CD14-positive monocyte (primary cell): ENCODE results near the gene CPOX. TPM values are rescaled to one million over a fixed set of nuclear protein-coding genes. Genes with fewer than 3 reads are reported as not detected.

Experiments
- DNase-seq, 3 donors: peaks; one replicate each; pipeline ENCODE4 v3.0.0-alpha.2; 2011 to 2022
- H2AFZ ChIP-seq: 2 replicates; pipeline ENCODE4 v1.6.0; 2012; ENCODE audit warnings: mild to moderate bottlenecking, low read depth, low read length, inconsistent platforms; ENCODE audit not compliant: insufficient read depth, poor library complexity, severe bottlenecking
- H3K27ac ChIP-seq, 2 donors: 1 replicate in 1 of 2; 2 replicates in 1 of 2; pipeline ENCODE4 v1.5.1; 2012 to 2013; ENCODE audit warnings: low read length in 2 of 2, control low read depth in 1 of 2, inconsistent platforms in 1 of 2, low read depth in 1 of 2, mild to moderate bottlenecking in 1 of 2
- H3K27me3 ChIP-seq, 2 donors: one replicate each; pipeline versions ENCODE4 v1.6.0 to v1.6.1; 2011 to 2013; ENCODE audit warnings: low read length in 2 of 2; ENCODE audit not compliant: control insufficient read depth in 2 of 2, insufficient read depth in 2 of 2
- H3K36me3 ChIP-seq, 2 donors: replicated peaks in 1 of 2; 1 replicate in 1 of 2; 2 replicates in 1 of 2; pipeline versions ENCODE4 v1.5.1 to v1.6.1; 2012 to 2013; ENCODE audit warnings: low read length in 2 of 2, control low read depth in 1 of 2, inconsistent platforms in 1 of 2, mild to moderate bottlenecking in 1 of 2; ENCODE audit not compliant: insufficient read depth in 2 of 2, control insufficient read depth in 1 of 2
- H3K4me1 ChIP-seq, 2 donors: 1 replicate in 1 of 2; 2 replicates in 1 of 2; pipeline versions ENCODE4 v1.5.1 to v1.6.1; 2012 to 2013; ENCODE audit warnings: low read length in 2 of 2, control low read depth in 1 of 2, inconsistent platforms in 1 of 2, mild to moderate bottlenecking in 1 of 2, moderate library complexity in 1 of 2; ENCODE audit not compliant: insufficient read depth in 2 of 2, control insufficient read depth in 1 of 2
- H3K4me2 ChIP-seq: replicated peaks from 2 replicates; pipeline ENCODE3; 2012; ENCODE audit warnings: low read length, moderate library complexity, mild to moderate bottlenecking; ENCODE audit not compliant: poor library complexity, severe bottlenecking; ENCODE audit errors: extremely low read depth
- H3K4me3 ChIP-seq, 3 experiments: fragments of 200-600 bp in 1 of 3; sonication (generic) in 1 of 3; replicated peaks in 1 of 3; 1 replicate in 2 of 3; 2 replicates in 1 of 3; pipeline ENCODE4 v1.5.1; 2011 to 2013; ENCODE audit warnings: low read length in 3 of 3, mild to moderate bottlenecking in 3 of 3, control low read depth in 2 of 3, low read depth in 2 of 3, inconsistent platforms in 1 of 3, moderate library complexity in 1 of 3
- H3K79me2 ChIP-seq: 2 replicates; pipeline ENCODE4 v1.6.0; 2012; ENCODE audit warnings: mild to moderate bottlenecking, control low read depth, inconsistent platforms, low read length, moderate library complexity; ENCODE audit not compliant: insufficient read depth
- H3K9ac ChIP-seq: 2 replicates; pipeline ENCODE4 v1.6.0; 2017; ENCODE audit warnings: low read length, mild to moderate bottlenecking; ENCODE audit not compliant: insufficient read depth, poor library complexity, severe bottlenecking
- H3K9me3 ChIP-seq, 2 donors: replicated peaks in 1 of 2; 1 replicate in 1 of 2; 2 replicates in 1 of 2; pipeline versions ENCODE4 v1.5.1 to v1.6.1; 2012 to 2013; ENCODE audit warnings: low read length in 2 of 2, control low read depth in 1 of 2; ENCODE audit not compliant: control insufficient read depth in 1 of 2, insufficient read depth in 1 of 2
- H4K20me1 ChIP-seq: 2 replicates; pipeline ENCODE4 v1.6.0; 2012; ENCODE audit warnings: mild to moderate bottlenecking, low read length, control low read depth, moderate library complexity; ENCODE audit not compliant: insufficient read depth
- H3K27ac Mint-ChIP-seq, 7 donors: one replicate each; pipeline ENCODE4 v1.8.0; 2020; ENCODE audit warnings: mild to moderate bottlenecking in 7 of 7, mixed read lengths in 7 of 7, moderate library complexity in 6 of 7, inconsistent platforms in 2 of 7
- H3K27me3 Mint-ChIP-seq, 3 donors: one replicate each; pipeline ENCODE4 v1.8.0; 2021 to 2022; ENCODE audit warnings: low read depth in 3 of 3, mild to moderate bottlenecking in 3 of 3, mixed read lengths in 3 of 3, moderate library complexity in 3 of 3, inconsistent platforms in 1 of 3
- H3K36me3 Mint-ChIP-seq, 2 donors: one replicate each; pipeline ENCODE4 v1.8.0; 2020; ENCODE audit warnings: mixed read lengths in 2 of 2, inconsistent platforms in 1 of 2, mild to moderate bottlenecking in 1 of 2
- H3K4me1 Mint-ChIP-seq: one replicate; pipeline ENCODE4 v1.8.0; 2020; ENCODE audit warnings: mild to moderate bottlenecking, mixed read lengths
- H3K4me3 Mint-ChIP-seq, 2 donors: one replicate each; pipeline ENCODE4 v1.8.0; 2020; ENCODE audit warnings: mild to moderate bottlenecking in 2 of 2, mixed read lengths in 2 of 2, moderate library complexity in 1 of 2
- H3K9me3 Mint-ChIP-seq, 7 donors: one replicate each; pipeline ENCODE4 v1.8.0; 2020 to 2022; ENCODE audit warnings: mixed read lengths in 7 of 7, mild to moderate bottlenecking in 6 of 7, moderate library complexity in 6 of 7, inconsistent platforms in 2 of 7
- CTCF ChIP-seq: fragments of 200-600 bp; IDR thresholded peaks from one replicate; pipeline ENCODE4 v1.8.0; 2022; ENCODE audit warnings: antibody characterized with exemption, mild to moderate bottlenecking
- WGBS: methylation state at CpG from one replicate; pipeline ENCODE4 v1.1.5; 2013; ENCODE audit warnings: missing lambda C conversion rate; ENCODE audit not compliant: insufficient coverage; 5-methylcytosine and 5-hydroxymethylcytosine counted together
- intact Hi-C, 2 donors: fragments of 100-400 bp; cut with micrococcal nuclease; formaldehyde crosslinking; loops; one replicate each; pipeline versions ENCODE4 v1.15.0 to v1.15.1; 2023
- polyA plus RNA-seq, 3 donors: library from polyadenylated mRNA; depleted of rRNA in 1 of 3; unstranded in 2 of 3; stranded (reverse) in 1 of 3; fragments of 300-500 nt in 2 of 3; fragments of >200 nt in 1 of 3; fragmentation: Illumina TruSeq in 2 of 3; gene quantifications; 1 replicate in 2 of 3; 2 replicates in 1 of 3; pipeline ENCODE4 v1.2.3, GENCODE V29; 2012 to 2021

The CPOX gene
- polyA plus RNA-seq, 3 donors: 4.2 to 12.8 (median 5.2) TPM

GRCh38 chr3:98573181-98573728, 20.2 kb downstream of the CPOX start:
- no peak for DNase-seq
- H4K20me1 ChIP-seq: no peaks in the 10 kb centered on the region
- WGBS: 50% methylated on average over 2 of the region's 2 CpGs

GRCh38 chr3:98568402-98568801, 25.0 kb downstream of the CPOX start:
- H3K27me3 ChIP-seq: no peaks in the 10 kb centered on the region
- H3K4me3 ChIP-seq: no peak overlapping the region
- Mint-ChIP-seq H3K9me3 (peaks cover 0 to 5% (median 2%) of the 10 kb centered on the region in 7 donors), H3K4me1 (peaks cover 33% of the 10 kb centered on the region), H3K4me3 (no peak overlapping the region), H3K36me3 (no peaks in the 10 kb centered on the region), H3K27me3 (peaks cover 0 to 5% (median 0%) of the 10 kb centered on the region in 3 donors), H3K27ac (no peak overlapping the region)
- H2AFZ ChIP-seq: no peak overlapping the region
- H3K36me3 ChIP-seq: no peaks in the 10 kb centered on the region
- H4K20me1 ChIP-seq: no peaks in the 10 kb centered on the region
- no peak overlapping the region for H3K27ac ChIP-seq
- TF ChIP-seq CTCF: no peak
- no peaks in the 10 kb centered on the region for H3K79me2 ChIP-seq
- WGBS: no CpG with 5 or more reads among the region's 3 CpGs
- intact Hi-C loops: no loop called here
- H3K4me1 ChIP-seq: peaks cover 19 to 29% of the 10 kb centered on the region in 2 donors
- no peak overlapping the region for H3K4me2 ChIP-seq
- no peak overlapping the region for H3K9ac ChIP-seq
- no peak for DNase-seq
- H3K9me3 ChIP-seq: no peaks in the 10 kb centered on the region

More at GRCh38 chr3:98573181-98573728, 20.2 kb downstream of the CPOX start:
- Mint-ChIP-seq H3K4me3 (no peak overlapping the region), H3K9me3 (peaks cover 0 to 6% (median 2%) of the 10 kb centered on the region in 7 donors), H3K27ac (peak overlapping the region in 2 of 7 donors; percentile 34 to 50), H3K4me1 (peaks cover 9% of the 10 kb centered on the region), H3K27me3 (peaks cover 0 to 7% (median 0%) of the 10 kb centered on the region in 3 donors), H3K36me3 (peaks cover 25 to 29% of the 10 kb centered on the region in 2 donors)
- Histone ChIP-seq H3K4me2 (no peak overlapping the region), H3K27me3 (no peaks in the 10 kb centered on the region), H3K36me3 (peaks cover 9 to 22% of the 10 kb centered on the region in 2 donors), H3K4me3 (no peak overlapping the region), H3K9ac (no peak overlapping the region), H3K4me1 (peaks cover 0 to 1% of the 10 kb centered on the region in 2 donors), H2AFZ (no peak overlapping the region), H3K9me3 (no peaks in the 10 kb centered on the region), H3K79me2 (no peaks in the 10 kb centered on the region), H3K27ac (no peak overlapping the region)
- TF ChIP-seq CTCF: peak; percentile 74
- intact Hi-C loops: loop anchor here in 1 of 2 donors (5.0 kb wide), 1 partner anchor 1234 kb away; no protein-coding TSS in a partner anchor
